GM12872 (cell line): Measurements from ENCODE around the gene SCAF11.

Experiments used
- TF ChIP-seq, protein P1 (sequence below): IDR thresholded peaks from 3 replicates; pipeline ENCODE4 v1.5.1; 2011; ENCODE audit warnings: low read depth, mild to moderate bottlenecking, low read length, moderate library complexity; ENCODE audit not compliant: insufficient read depth

Gene SCAF11

DNA sequence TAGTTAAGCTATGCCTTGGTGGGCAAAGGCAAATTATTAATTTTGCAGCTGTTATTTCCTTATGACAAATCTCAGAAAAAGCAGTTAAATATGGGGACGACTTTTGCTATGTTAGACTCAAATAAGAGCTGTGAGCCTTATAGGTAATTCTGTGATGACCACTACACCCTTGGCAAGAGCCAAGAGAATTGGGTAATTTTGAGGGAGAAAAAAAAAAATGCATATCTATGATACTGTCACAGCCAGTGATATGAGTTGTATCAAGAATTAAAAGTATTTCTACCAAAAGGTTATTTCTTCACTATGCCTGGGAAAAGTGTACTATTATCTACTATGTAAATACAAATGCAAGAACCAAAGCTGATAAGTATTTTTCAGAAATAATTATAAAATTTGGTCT lies 43.9 kb downstream of the SCAF11 start:
- TF ChIP-seq, protein P1, sequence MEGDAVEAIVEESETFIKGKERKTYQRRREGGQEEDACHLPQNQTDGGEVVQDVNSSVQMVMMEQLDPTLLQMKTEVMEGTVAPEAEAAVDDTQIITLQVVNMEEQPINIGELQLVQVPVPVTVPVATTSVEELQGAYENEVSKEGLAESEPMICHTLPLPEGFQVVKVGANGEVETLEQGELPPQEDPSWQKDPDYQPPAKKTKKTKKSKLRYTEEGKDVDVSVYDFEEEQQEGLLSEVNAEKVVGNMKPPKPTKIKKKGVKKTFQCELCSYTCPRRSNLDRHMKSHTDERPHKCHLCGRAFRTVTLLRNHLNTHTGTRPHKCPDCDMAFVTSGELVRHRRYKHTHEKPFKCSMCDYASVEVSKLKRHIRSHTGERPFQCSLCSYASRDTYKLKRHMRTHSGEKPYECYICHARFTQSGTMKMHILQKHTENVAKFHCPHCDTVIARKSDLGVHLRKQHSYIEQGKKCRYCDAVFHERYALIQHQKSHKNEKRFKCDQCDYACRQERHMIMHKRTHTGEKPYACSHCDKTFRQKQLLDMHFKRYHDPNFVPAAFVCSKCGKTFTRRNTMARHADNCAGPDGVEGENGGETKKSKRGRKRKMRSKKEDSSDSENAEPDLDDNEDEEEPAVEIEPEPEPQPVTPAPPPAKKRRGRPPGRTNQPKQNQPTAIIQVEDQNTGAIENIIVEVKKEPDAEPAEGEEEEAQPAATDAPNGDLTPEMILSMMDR: no peak

DNA sequence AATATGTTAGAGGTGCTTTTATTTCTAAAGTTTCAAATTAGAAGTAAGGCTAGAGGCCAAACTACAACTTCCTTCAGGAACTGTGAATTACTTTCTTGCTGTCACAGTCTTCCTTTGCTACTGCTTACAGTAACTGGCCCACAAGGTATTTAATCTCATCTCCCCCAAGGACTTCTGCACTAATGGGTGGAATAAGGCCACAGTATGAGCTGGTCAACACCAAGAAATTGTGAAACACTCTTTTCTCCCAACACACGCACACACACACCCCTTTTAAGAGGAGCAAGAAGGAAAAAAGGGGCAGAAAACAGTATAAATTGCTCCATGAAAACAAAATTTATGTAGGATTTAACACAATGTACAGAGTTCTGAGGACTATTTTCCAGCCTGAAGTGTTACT lies 45.6 kb downstream of the SCAF11 start:
- TF ChIP-seq, protein P1: no peak

DNA sequence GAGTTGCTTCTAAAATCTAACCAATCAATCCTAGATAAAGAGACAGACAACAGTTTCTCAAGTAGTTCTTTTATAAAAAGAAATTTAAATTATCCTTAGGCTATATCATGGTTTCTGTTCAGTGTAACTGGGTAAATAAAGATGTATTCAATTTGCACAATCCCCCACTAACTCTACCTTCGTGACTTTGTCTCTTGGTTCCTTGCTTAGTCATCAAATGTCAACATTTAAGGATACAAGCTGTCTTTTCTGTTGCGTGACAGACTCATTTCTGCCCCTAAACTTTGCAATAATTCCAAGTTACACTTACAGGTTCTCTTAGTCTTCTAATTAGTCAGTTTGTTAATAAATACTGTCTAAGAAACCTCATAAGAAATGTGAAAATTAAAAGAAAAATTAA lies 50.6 kb downstream of the SCAF11 start:
- TF ChIP-seq, protein P1: no peak

GRCh38 chr12:45938566-45938965 lies 51.8 kb downstream of the SCAF11 start:
- TF ChIP-seq, protein P1: no peak

DNA sequence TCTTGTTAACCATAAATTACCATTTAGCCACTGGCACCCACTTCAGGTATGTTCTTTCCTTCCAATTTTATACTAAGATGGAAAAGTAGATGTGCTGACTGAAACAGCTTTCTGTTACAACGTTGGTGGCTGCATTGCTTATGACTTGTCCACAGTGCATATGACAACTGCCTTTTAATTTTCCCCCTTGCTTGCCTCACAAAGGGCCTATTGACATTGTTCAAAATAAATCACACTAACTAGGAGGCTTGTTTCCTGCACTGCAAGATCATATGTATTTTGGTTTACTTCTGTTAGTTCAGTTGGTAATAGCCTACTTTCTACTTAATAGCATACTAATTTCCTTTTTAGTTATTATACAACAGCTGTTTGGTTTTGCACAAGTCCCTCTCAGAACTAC lies 55.4 kb downstream of the SCAF11 start:
- TF ChIP-seq, protein P1: no peak

DNA sequence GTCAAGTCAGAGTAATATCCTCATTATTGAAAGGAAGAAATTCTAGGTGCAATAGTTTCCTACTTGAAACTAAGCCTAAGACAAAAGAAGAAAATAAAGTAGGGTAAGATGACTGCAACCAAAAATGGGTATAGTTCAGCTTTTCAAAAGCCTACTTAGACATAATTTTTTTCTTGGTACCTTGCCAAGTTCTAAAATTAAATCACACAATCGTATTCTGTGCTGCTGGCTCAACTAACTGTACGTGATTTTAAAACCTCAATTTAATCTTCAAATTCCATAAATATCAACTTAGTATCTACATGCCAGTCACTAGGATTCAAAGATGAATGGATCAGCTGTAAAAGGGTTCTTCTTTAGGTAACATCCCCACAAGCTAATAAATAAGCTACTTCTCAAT lies 56.9 kb downstream of the SCAF11 start:
- TF ChIP-seq, protein P1: no peak

- TF ChIP-seq, protein P1: no peak
These were observed 60.0 kb downstream of the SCAF11 start for GRCh38 chr12:45930369-45930768.

GRCh38 chr12:45928309-45928708 lies 62.1 kb downstream of the SCAF11 start:
- TF ChIP-seq, protein P1: no peak
